Measurements from ENCODE around the gene NPTX2. TPM values are rescaled to one million over a fixed set of nuclear protein-coding genes. Genes with fewer than 3 reads are reported as not detected.

Gene NPTX2
- polyA plus RNA-seq, 1 donor from 2014 or later, result 0.98 TPM

DNA sequence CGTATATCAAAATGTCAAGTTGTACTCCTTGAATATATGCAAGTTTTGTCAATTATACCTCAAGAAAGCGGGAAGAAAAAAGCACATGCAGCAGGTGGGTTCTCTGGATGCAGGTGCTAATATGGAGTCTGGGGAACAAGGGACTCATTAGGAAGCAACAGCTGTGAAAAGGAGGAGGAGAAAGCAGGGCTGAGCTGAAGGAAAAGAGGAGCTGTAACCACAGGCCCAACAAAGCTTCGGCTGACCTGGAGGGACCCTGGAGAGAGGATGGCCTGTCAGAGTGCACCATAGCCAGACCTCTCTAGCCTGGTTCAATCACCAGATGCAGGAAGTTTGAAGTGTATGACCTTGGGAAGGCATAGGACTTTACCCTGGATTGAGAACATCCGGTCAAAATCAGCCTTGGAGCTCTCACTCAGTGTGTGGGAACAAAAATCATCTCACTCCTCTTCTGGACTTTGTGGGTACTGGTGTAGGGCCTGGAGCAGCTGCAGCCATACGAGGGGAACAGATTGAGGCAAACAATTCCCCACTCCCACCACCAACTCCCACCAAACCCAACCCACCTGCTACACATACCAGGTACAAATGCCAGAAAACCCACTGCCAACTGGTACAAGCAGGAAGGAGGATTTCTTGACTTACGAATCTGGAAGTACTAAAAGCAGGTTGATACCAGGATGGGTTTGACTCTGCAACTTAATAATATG, 36.7 kb downstream of the NPTX2 start:
- Histone ChIP-seq H4K20me1 (ENCODE audit: insufficient read depth) (no peaks in the 10 kb centered on the region), H3K9me2 (ENCODE audit: insufficient read depth, low read length) (no peaks in the 10 kb centered on the region), H3F3A (ENCODE audit: insufficient read depth, low read length, poor library complexity, severe bottlenecking) (no peaks in the 10 kb centered on the region), H3K36me3 (ENCODE audit: insufficient read depth, low read length) (no peaks in the 10 kb centered on the region), H3K4me3 (ENCODE audit: low read length) (no peak overlapping the region), H3K9ac (ENCODE audit: low read length) (no peak overlapping the region), H2AFZ (ENCODE audit: low read depth, low read length) (no peak overlapping the region), H3K79me2 (replicated peaks; ENCODE audit: insufficient read depth, low read length) (no peaks in the 10 kb centered on the region), H3K27me3 (ENCODE audit: insufficient read depth, low read depth, low read length) (no peaks in the 10 kb centered on the region), H3K4me2 (ENCODE audit: low read length) (no peak overlapping the region), H3K9me3 (ENCODE audit: low read length) (no peaks in the 10 kb centered on the region), H3K27ac (ENCODE audit: low read length) (no peak overlapping the region)
- no peak for TF ChIP-seq CTCF (IDR thresholded peaks at IDR 0.05; ENCODE audit: poor library complexity, severe bottlenecking)
- no peak for TF ChIP-seq MXI1 (conservative IDR thresholded peaks at IDR 0.05; ENCODE audit: poor library complexity, severe bottlenecking)
- no peak for TF ChIP-seq REST (IDR thresholded peaks at IDR 0.05; ENCODE audit: borderline replicate concordance)
- TF ChIP-seq SMC3 (conservative IDR thresholded peaks at IDR 0.05; ENCODE audit: poor library complexity), result no peak

- H3K79me2 ChIP-seq (replicated peaks; ENCODE audit: insufficient read depth, low read length), result no peaks in the 10 kb centered on the region
- H3K27me3 ChIP-seq (ENCODE audit: insufficient read depth, low read depth, low read length), result no peaks in the 10 kb centered on the region
- no peaks in the 10 kb centered on the region for H3K9me3 ChIP-seq (ENCODE audit: low read length)
- H3K27ac ChIP-seq (ENCODE audit: low read length), result no peak overlapping the region
- TF ChIP-seq POLR2AphosphoS5 (IDR thresholded peaks at IDR 0.05) (no peak), CTCF (IDR thresholded peaks at IDR 0.05; ENCODE audit: poor library complexity, severe bottlenecking) (no peak), TAF1 (IDR thresholded peaks at IDR 0.05; ENCODE audit: low read depth) (no peak), RAD21 (conservative IDR thresholded peaks at IDR 0.05) (no peak), EZH2 (IDR thresholded peaks at IDR 0.05; ENCODE audit: borderline replicate concordance, insufficient read depth, low read length, poor library complexity, severe bottlenecking) (no peak), EP300 (conservative IDR thresholded peaks at IDR 0.05; ENCODE audit: poor library complexity, severe bottlenecking) (no peak), MXI1 (conservative IDR thresholded peaks at IDR 0.05; ENCODE audit: poor library complexity, severe bottlenecking) (no peak), REST (IDR thresholded peaks at IDR 0.05; ENCODE audit: borderline replicate concordance) (no peak)
- H4K20me1 ChIP-seq (ENCODE audit: insufficient read depth), result no peaks in the 10 kb centered on the region
- no peaks in the 10 kb centered on the region for H3K9me2 ChIP-seq (ENCODE audit: insufficient read depth, low read length)
- no peak overlapping the region for H2AFZ ChIP-seq (ENCODE audit: low read depth, low read length)
- H3K36me3 ChIP-seq (ENCODE audit: insufficient read depth, low read length), result no peaks in the 10 kb centered on the region
- no peak overlapping the region for H3K4me2 ChIP-seq (ENCODE audit: low read length)
- no peaks in the 10 kb centered on the region for H3F3A ChIP-seq (ENCODE audit: insufficient read depth, low read length, poor library complexity, severe bottlenecking)
- H3K4me3 ChIP-seq (ENCODE audit: low read length), result no peak overlapping the region
- H3K9ac ChIP-seq (ENCODE audit: low read length), result no peak overlapping the region
These were observed 37.6 kb downstream of the NPTX2 start for GRCh38 chr7:98654524-98655272.
